NCI-H345 treated with DMSO at 0.1 percent for 48 hours (cell line): ENCODE data around the gene SREBF1.
A peak's percentile ranks its signal among the peaks of the same experiment; 100 is the strongest.

Experiments
- DNase-seq: peaks from one replicate; lab custom pipeline; 2025; ENCODE audit not compliant: unreplicated experiment; lab: John Stamatoyannopoulos, UW

SREBF1 gene

GRCh38 chr17:17842111-17842876 is 5.5 kb upstream of the SREBF1 start:
- DNase-seq, result no peak

- DNase-seq, result peak; percentile 57
Measured at GRCh38 chr17:17841601-17842025, 4.8 kb upstream of the SREBF1 start.

GRCh38 chr17:17840751-17841591 is 4.2 kb upstream of the SREBF1 start:
- DNase-seq, result no peak

- DNase-seq, result peak; percentile 52
Measured at GRCh38 chr17:17839791-17840707, 3.3 kb upstream of the SREBF1 start.

- peak; percentile 8 for DNase-seq
Measured at GRCh38 chr17:17837966-17838962, 1.5 kb upstream of the SREBF1 start.

GRCh38 chr17:17837380-17837821 is 615 bp upstream of the SREBF1 start:
- no peak for DNase-seq

GRCh38 chr17:17836250-17836817 is 452 bp downstream of the SREBF1 start:
- peak; percentile 60 for DNase-seq

- DNase-seq, result no peak
Measured at GRCh38 chr17:17835415-17836249, 1.2 kb downstream of the SREBF1 start.

GRCh38 chr17:17834974-17835373 is 1.8 kb downstream of the SREBF1 start:
- DNase-seq, result no peak

GRCh38 chr17:17833658-17834357 is 3.0 kb downstream of the SREBF1 start:
- no peak for DNase-seq

GRCh38 chr17:17832032-17832363 is 4.8 kb downstream of the SREBF1 start:
- no peak for DNase-seq

GRCh38 chr17:17831208-17832031 is 5.4 kb downstream of the SREBF1 start:
- DNase-seq, result no peak

- DNase-seq, result no peak
Measured at GRCh38 chr17:17830740-17831207, 6.0 kb downstream of the SREBF1 start.

- DNase-seq, result no peak
Measured at GRCh38 chr17:17830269-17830567, 6.6 kb downstream of the SREBF1 start.

GRCh38 chr17:17827826-17828621 is 8.8 kb downstream of the SREBF1 start:
- DNase-seq, result no peak

- no peak for DNase-seq
Measured at GRCh38 chr17:17826942-17827785, 9.6 kb downstream of the SREBF1 start.
